ENCODE results near the gene SLU7.
"Not testable (repeated sequence)": the region's sequence is repeated elsewhere in the genome, so short reads cannot be mapped to it uniquely, and the experiment has no call there.

Gene SLU7

GRCh38 chr5:160450164-160450932 lies 31.5 kb upstream of the SLU7 start:
- no peak for DNase-seq (ENCODE audit: low spot score)

DNA sequence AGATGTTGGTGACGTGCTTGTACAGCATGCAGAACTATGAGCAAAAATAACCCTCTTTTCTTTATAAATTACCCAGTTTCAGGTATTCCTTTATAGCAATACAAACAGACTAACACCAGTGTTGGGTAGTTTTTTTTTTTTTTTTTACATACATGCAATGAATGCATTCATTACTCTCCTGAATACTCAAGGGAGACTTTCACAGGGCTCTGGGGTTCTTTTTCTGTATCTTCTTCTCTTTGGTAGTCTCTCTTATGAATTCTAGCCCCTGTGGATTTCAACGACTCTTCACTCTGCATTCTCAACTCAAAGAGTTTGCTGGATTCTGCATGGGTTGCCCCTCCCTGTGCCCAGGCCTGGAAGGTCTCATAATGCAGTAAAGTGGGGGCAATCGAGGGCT lies 30.6 kb upstream of the SLU7 start:
- no peak for DNase-seq (ENCODE audit: low spot score)

DNA sequence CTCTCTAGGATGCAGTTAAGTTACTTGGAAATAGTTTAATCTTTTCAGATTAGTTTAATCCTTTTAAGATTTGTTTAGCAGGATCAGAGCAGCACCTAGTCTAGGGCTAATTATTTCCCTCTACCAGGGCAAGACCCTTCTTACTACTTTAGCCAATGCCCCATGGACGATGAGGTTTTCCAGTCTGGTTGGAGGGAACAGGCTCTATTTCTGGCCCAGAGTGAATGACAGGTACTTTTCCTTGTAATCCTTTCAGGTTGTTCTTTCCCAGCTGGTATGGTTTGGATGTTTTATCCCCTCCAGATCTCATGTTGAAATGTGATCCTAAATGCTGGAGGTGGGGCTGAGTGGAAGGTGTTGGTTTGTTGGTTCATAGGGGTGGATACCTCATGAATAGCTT lies 30.0 kb upstream of the SLU7 start:
- DNase-seq (ENCODE audit: low spot score): no peak

DNA sequence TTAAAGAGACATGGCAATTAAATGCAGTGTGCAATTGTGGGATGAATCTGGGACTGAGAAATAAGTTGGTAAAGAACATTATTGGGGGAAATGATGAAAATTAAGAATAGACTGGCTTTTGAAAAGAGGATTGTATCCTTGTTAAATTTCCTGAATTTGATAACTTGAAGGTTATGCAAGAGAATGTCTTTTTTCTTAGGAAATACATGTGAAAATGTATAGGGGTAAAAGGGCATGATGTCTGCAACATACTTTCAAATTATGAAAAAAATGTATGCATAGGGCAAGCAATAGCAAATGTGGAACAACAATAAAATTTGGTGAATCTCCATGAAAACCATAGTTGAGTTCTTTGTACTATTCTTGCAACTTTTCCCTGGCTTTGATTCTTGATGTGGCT lies 26.9 kb upstream of the SLU7 start:
- no peak for DNase-seq (ENCODE audit: low spot score)

DNA sequence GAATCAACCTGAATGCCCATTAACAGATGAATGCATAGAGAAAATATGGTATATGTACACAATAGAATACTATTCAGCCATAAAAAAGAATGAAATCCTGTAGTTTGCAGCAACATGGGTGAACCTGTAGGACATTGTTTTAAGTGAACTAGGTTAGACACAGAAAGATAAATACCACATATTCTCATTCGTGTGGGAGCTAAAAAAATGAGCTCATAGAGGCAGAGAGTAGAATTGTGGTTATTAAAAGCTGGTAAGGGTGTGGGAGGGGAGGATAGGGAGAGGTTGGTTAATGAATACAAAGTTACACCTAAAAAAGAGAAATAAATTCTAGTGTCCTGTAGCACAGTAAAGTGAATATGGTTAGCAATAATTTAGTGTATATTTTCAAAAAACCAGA lies 26.3 kb upstream of the SLU7 start:
- no peak for DNase-seq (ENCODE audit: low spot score)

DNA sequence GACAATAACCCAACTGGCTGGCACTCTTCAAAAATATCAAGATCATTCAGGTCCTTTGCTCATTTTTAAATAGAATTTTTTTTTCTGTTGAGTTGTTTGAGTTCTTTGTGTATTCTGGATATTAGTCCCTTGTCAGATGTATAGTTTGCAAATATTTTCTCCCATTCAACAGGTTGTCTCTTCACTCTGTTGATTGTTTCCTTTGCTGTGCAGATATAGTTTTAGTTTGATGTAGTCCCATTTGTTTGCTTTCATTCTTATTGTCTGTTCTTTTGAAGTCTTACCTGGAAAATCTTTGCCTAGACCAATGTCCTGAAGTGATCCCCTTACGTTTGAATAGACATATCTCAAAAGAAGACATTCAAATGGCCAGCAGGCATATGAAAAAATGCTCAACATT lies 25.5 kb upstream of the SLU7 start:
- DNase-seq (ENCODE audit: low spot score): no peak

DNA sequence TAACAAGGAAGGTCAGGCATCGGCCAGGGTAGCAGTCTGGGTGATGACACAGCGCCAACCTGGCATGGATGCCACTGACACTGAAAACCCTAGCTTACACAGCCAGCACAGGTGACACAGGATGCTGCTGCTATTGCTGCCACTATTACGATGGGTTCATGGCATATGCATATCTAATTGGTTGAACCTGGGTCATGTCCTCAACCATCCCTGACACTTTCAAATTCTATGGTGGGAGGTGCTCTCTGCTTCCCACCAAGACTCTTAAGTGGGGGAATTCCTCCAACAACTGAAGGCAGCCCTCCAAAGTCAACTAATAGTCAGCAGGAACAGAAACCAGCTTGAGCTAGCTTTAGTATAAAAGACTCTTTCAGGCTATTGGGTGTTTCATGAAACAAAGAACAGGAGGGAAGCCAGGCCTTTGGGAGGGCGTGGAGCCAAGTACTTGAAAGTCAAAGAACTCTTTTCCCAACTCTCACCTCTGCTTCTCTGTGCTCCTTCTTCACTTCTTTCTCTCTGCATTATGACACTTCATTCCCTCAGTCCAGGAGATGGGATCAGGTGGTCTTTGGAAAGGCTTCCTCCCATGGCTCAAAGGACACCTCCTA lies 24.0 kb upstream of the SLU7 start:
- DNase-seq (ENCODE audit: low spot score): no peak

DNA sequence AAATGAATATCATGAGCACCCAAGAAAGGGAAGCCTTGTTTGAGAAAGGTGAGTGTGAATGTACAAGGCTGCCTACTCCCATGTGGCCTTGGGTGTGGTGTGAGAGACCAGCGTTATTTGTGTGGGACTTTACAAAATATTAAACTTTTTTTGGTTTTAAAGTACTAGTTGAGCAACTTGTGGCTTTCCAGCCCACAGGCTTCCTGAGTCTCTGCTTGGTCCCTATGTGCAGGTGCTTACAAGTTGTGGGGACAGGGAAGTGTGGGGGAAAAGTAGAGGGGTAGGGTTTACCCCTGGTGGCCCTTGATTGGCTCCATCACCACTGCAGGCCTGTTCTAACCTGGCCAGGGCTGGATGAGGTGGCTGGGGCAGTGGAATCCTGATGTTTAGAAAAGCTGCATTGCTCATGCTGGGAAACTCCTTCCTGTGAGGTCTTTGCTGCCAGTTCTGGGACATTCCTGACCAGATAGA lies 22.5 kb upstream of the SLU7 start:
- peak; percentile 26 for DNase-seq (ENCODE audit: low spot score)

DNA sequence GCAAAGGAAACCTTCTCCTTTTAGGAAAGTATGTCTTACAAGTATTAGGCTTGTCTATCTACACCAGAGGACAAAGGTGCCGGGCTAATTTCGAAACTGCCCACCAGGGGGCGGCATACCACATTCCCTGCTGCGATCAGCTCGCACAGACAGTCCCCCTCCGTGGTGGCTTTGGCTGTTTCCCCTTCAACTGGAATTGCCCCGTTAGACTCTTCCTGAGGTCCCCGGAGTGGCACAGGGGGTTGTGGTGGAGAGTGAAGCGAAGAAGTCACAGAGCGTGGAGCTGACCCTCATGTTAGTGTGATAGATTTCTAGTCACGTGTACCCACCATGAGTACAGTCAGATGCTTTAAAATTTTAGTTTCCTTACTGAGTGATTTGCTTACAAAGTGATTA lies 20.3 kb upstream of the SLU7 start:
- peak; percentile 82 for DNase-seq (ENCODE audit: low spot score)

DNA sequence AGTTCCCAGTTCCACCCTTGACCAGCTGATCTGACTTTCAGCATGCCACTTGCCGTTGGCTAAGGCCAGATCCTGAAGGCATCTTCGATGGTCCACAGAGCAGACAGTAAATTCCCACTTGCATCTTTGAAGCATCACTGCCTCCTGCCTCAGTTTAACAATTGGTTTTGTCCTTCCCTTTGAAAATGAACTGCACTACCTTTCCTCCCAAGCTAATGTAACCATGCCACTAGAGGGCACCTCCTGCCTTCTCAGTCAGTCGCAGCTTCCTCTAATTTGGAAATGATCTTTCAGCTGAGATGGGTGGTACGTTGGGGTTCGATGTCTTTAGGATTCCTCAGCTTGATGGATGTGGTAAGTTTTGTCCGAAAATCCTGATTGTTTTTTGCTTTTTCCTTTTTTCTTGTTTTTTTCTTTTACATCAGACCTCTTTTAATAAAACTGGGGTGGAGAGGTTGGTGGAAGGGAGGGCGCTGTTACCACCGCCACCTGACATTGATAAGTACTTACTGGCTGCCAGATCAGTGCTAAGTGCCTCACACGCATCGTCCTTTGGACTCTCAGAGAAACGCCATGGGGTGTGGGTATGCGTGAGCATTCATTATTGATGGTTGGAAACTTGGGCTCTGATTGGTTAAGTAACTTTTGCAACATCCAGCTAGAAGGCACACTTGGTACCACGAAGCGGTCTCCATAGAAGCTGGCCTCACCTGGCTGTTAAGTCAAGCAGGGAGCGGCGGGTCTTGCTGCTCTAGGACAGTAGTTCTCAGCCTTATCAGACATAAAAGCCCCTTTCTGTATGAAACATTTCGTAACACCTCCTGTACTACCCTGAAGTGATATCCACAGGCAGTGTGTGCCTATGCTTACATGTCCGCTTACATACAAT lies 19.7 kb upstream of the SLU7 start:
- peak; percentile 58 for DNase-seq (ENCODE audit: low spot score)

DNA sequence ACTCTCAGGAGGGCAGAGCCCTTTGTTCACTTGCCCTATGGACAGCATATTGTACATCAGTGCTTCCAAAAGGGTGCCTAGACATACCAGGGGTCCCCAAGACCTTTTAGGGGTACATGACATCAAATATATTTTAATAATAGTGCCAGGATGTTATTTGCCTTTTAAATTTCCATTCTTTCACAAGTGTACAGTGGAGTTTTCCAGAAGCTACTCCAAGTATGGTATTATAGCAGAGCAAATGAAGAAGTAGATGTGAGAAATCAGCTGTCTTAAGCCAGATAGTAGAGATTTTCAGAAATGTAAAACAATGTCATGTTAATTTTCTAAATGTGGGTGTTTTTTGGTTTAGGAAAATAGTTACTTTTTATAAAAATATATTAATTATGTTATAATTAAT lies 18.4 kb upstream of the SLU7 start:
- no peak for DNase-seq (ENCODE audit: low spot score)

DNA sequence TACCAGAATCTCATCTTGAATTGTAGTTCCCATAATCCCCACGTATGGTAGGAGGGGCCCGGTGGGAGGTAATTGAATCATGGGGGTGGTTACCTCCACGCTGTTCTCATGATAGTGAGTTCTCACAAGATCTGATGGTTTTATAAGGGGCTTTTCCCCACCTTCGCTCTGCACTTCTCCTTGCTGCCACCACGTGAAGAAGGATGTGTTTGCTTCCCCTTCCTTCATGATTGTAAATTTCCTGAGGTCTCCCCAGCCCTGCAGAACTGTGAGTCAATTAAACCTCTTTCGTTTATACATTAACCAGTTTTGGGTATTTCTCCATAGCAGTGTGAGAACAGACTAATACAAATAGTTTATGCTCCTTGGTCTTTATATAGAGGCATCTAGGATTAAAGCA lies 17.8 kb upstream of the SLU7 start:
- DNase-seq (ENCODE audit: low spot score): not testable (repeated sequence)

DNA sequence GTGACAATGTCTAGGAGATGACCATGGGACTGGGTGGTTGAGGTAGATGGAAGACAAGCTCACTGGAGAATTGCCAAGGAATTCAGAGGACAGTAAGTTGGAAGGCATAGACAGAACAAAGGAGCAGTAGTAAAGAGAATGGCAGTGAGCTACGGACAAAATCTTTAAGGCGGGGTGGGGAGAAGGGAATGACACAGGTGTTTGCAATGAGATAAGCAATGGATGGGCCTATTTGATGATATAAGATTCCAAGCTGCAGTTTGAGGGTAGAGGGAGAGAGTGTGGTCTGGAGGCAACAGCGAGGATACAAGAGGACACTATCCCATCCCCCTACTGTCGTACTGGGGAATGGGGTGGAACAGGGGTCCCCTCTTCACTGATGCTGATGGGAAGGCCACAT lies 17.1 kb upstream of the SLU7 start:
- no peak for DNase-seq (ENCODE audit: low spot score)

GRCh38 chr5:160435532-160435931 lies 16.7 kb upstream of the SLU7 start:
- DNase-seq (ENCODE audit: low spot score): no peak

- no peak for DNase-seq (ENCODE audit: low spot score)
Measured at GRCh38 chr5:160434022-160434531, 15.2 kb upstream of the SLU7 start.

DNA sequence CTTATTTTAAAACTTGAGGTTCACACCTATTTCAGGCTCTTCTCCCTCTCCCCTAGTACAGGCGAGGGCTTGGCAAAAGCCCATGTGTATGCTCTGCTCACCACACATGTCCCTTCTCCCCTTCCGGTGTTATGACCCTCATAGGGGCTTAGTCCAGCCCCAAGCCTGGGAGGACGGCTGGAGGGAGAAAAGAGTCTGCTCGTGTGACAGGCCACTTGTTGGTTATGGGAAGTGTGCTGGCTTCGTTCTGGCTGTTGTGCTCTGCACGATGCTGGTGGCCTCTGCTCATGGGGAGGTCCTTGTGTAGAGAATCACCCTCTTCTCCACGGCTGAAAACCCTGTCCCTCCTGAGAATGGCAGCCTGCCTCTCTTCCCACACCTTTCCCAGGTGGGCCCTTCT lies 13.9 kb upstream of the SLU7 start:
- DNase-seq (ENCODE audit: low spot score): no peak

GRCh38 chr5:160432196-160432595 lies 13.3 kb upstream of the SLU7 start:
- no peak for DNase-seq (ENCODE audit: low spot score)

- DNase-seq (ENCODE audit: low spot score): no peak
Measured at GRCh38 chr5:160427607-160428006, 8.7 kb upstream of the SLU7 start.

DNA sequence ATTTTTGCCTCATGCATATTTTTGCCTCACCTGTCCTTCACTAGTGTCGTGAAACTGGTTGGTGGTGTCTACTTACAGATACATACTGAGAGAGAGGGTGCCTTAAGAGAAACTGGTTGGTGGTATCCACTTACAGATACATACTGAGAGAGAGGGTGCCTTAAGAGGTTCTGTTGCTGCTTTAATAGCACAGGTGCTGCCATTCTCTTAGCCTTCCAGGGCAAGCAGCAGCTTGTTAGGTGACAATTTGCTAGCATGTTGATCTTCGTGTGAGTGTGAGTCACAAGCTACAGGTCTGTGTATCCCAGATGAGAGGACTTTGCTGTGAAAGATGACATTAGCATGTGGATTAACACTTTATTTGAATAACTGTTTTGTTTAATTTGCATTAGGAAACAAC lies 4.2 kb upstream of the SLU7 start:
- no peak for DNase-seq (ENCODE audit: low spot score)

DNA sequence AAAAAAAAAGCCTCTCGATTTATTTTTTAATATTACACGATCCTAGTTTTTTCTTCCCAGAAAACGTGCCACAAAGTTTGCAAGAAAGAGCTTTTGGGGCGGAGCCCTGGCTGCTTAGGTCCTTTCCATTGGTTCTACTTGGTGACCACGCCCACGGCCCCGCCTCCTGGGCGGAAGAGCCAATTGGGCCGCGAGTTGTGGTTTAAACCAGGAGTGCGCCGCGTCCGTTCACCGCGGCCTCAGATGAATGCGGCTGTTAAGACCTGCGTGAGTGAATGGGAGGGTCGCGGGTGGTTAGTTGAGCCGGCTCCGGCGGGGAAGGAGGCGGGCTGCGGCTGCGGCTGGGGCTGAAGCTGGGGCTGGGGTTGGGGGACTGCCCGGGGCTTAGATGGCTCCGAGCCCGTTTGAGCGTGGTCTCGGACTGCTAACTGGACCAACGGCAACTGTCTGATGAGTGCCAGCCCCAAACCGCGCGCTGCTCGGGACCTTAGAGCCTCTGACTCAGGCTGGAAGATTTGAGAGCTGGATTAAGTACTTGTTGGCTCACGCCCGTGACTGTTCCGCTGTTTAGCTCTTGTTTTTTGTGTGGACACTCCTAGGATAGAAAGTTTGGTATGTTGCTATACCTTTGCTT lies 2.9 kb upstream of the SLU7 start, which contains the start of gene PTTG1:
Gene PTTG1 (plus strand): TSS at position 231 of the 634 bp plus-strand sequence. CDS start 458 bp downstream, outside the sequence.
- peak; percentile 92 for DNase-seq (ENCODE audit: low spot score)

DNA sequence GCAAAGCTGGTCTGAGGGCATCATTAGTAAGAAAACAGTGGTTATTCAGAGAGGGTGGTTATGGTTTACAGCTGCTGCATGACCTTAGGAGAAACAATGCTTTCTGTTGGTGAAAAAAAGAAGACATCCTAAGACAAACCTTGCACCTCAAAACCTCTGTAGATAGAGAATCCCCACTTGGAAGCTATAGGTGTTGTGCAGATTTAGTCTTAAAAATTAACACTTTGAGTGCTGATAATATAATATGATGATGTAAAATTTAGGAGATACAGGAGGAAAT lies 1.4 kb upstream of the SLU7 start:
- DNase-seq (ENCODE audit: low spot score): no peak
